Stimulated activated CD8-positive, alpha-beta memory T cell treated with anti-CD3 and anti-CD28 coated beads, Interleukin-4, amount 100 ng/mL, for 1 hour (primary cell): Measurements from ENCODE around the gene CLP1.

Experiments
- DNase-seq, 2 donors: peaks; one replicate each; pipeline ENCODE4 v3.0.0-alpha.2; 2020; ENCODE audit warnings: low read depth in 2 of 2, low spot score in 1 of 2

The CLP1 gene

DNA sequence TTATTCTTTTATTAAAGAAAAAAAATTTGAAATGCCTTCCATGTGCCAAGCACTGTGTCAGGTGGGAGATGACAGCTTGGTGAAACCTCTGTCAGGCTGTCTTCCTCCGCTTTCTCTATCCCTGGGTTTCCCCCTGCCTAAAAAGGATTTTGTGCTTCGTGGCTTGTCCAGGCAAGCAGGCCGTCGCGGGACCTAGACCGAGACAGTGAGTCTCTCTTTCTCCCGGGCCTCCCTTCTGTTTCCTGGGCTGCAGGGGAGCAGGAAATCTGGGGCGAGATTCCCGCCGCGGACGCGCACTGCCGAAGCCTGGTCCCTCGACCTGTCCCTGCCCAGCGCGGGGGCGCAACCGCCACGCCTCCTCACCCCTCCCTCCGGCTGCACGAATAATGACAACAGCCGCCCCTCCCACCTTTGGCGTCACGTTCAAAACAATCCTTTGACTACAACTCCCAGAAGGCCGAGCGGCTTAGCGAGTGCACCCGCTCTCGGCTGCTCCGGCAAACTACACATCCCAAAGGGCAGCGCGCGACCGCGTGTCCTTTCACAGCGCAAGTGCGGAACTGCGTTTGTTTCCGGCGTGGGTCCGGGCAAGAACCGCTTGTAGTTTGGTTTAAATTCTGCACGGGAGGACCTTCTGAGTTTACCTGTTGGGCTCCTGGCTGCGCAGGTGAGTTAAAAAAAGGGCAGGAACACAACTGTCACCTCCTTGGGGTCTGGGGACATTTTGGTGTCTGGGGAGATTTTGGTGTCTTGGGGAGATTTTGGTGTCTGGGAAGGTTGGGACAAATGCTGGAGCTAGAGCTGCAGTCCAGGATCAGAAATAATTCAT is at the start of gene CLP1:
CLP1 (plus strand) TSS at position 569 of the 829 bp plus-strand sequence. CDS start 1,715 bp downstream, outside the sequence.
- DNase-seq = peak; percentile 96 to 97

GRCh38 chr11:57610170-57610569 is 47.4 kb upstream of the CLP1 start:
- DNase-seq = no peak

GRCh38 chr11:57614234-57614772 is 43.3 kb upstream of the CLP1 start:
- DNase-seq = no peak

- DNase-seq = no peak
These were observed 42.3 kb upstream of the CLP1 start for GRCh38 chr11:57615308-57615707.

GRCh38 chr11:57616595-57616994 is 41.0 kb upstream of the CLP1 start:
- no peak for DNase-seq

DNA sequence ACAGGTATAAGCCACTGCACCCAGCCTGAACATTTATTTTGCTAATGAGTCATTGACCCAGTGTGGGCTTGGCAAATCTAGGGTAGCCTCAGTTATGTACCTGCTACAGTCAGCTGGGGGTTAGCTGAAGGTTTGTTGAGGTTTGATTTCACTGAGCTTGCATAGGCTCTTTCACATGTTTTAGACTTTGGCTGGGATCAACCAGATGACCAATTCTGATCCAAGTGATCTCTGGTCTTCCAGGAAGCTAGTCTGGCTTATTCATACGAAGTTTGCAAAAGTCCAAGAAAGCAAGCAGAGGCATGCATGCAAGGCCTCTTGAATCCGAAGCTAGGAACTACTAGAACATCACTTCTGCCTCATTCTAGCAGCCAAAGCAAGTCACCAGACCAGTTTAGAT is 39.1 kb upstream of the CLP1 start:
- DNase-seq = no peak

DNA sequence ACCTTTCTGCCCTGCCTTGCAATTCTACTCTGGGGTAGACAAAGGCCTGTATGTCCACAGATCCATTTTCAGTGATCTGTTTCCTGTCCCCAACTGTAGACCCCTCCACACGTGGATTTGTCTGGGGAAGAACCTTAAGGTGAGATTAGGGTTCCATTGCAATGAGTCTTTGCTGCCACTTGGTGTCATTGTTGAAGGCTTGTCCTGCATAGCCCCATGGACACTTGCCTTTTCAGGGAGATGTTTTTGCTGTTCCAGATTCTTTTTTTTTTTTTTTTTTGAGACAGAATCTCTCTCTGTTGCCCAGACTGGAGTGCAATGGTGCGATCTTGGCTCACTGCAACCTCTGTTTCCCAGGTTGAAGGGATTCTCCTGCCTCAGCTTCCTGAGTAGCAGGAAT is 38.2 kb upstream of the CLP1 start:
- no peak for DNase-seq

DNA sequence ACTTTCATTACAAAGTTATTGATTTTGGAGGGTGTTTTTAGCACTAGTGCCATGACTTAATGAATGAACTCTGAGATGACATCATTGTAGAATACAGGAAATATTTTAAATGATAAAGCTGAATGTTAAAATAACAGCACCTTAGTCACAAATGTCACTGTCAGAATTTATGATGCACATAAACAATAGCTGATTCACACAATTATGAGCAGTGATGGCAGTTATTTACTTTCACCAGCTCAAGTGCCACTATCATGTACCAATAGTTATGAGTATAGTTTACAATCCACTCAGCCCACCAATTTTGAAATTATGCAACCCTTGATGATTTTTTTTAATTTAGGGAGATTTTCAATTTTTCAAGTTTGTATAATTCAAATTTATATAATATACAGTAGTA is 37.1 kb upstream of the CLP1 start:
- no peak for DNase-seq

DNA sequence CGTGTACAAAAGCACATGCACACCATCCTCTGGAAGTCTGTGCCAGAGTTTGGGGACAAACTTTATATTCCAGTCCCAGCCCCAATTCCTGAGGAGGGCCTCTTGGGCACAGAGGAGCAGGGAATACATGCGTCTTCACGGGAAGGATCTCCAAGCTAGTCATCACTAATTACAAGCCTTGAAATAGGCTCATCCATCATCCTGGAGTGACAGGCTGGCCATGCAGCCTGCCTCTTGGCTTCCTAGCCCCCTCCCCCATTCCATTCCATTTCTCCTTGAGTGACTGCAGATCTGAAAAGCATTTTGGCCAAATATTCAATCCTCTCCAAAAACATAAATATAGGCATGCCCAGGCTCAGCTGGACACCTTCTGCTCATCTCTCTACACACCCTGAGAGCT is 35.3 kb upstream of the CLP1 start:
- DNase-seq = no peak

DNA sequence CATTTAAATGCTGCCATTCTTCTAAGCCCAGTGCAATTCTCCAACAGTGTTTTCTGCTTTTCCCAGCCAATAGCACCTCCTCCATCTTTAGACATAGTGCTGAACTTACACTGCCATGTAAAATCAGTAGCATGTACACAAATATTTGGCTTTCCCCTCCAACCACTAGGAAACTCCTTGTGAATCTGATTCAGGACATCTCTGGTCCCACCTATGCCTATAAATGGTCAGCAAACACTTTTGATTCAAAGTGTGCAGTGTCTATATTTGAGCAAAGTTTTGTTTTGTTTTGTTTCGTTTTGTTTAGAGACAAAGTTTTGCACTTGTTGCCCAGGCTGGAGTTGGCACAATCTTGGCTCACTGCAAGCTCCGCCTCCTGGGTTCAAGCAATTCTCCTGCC is 32.7 kb upstream of the CLP1 start:
- DNase-seq = no peak

GRCh38 chr11:57626895-57627294 is 30.7 kb upstream of the CLP1 start:
- DNase-seq = no peak

DNA sequence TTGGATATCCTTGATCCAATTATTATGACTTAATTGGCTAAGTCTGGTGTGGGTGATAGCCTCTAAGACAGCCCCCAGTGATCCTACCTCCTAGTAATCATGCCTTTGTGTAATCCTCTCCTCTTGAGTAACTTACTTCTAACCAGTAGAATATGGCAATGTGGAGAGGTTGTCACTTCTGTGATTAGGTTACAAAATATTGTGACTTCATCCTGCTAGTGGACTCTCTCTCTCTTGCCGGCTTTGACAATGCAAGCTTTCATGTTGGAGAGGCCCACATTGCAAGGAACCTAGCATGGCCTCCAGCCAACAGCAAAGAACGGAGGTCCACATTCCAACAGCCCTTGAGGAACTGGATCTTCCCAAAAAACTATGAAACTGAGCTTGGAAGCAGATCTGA is 27.4 kb upstream of the CLP1 start:
- no peak for DNase-seq

DNA sequence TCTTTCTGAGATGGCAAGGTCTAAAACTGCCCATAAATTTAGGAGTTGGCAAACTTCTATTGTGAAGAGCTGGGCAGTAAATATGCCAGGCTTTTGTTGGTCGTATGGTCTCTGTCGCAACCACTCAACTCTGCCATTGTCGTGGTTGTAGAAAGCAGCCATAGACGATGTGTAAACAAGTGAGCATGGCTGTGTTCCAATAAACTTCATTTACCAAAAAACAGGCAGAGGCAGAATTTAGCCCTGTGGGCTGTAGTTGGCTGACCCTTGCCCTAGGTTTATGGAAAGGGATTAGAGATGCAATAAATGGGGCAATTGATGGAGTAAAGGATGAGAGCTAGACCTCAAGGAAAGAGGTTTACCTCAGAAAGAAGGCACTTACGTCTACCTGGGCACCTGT is 25.4 kb upstream of the CLP1 start:
- DNase-seq = no peak

DNA sequence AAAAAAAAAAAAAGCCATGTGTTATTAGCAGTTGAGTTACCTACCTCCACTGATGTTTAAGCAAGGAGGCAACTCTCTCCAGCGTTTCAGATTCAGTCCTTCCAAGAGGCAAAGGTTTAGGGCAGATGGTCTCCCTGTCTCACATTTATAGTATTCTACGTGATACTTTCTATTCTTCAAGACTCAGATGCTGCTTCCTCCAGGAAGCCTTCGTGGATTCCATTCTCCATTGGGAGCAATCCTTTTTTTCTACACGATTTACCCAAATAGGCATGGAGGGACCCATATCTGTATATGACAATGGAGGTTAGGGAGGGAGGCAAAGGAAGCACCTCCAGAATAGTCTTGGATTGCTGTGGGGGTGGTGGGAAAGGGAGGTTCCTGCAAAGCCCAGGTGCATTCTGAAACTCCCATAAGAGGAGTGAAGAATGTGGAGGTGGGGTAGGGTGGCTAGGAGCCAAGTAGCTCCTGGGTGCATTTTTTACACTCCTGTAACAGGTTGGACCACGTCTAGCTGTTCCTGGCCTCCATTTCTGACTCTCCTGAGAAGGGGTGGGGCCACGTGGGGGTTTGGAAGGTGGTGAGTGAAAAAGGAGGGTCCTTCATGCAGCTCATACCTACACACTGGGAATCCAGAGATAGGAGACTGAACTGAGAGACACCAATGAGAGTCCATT is 24.0 kb upstream of the CLP1 start:
- no peak for DNase-seq

GRCh38 chr11:57634311-57634710 is 23.3 kb upstream of the CLP1 start:
- DNase-seq = no peak

GRCh38 chr11:57635246-57635645 is 22.3 kb upstream of the CLP1 start:
- DNase-seq = no peak

DNA sequence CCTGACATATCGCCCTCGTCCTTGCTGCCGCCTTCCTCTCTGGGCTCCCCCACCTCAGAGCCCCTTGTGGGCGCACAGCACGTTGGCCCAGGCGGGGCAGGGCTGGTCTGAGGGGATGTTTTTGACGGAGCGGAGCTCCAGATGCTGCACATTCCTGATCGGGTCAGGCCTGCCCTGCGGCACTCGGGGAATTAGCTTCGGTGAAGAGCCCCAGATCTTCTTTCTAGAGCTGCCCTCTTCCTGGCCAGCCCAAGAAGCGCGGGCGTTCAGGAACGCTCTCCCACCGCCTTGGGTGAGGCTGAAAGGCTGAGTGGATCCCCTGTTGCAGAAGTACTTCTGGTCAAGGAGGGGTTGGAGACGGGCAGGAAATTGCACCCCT is 19.9 kb upstream of the CLP1 start:
- no peak for DNase-seq

DNA sequence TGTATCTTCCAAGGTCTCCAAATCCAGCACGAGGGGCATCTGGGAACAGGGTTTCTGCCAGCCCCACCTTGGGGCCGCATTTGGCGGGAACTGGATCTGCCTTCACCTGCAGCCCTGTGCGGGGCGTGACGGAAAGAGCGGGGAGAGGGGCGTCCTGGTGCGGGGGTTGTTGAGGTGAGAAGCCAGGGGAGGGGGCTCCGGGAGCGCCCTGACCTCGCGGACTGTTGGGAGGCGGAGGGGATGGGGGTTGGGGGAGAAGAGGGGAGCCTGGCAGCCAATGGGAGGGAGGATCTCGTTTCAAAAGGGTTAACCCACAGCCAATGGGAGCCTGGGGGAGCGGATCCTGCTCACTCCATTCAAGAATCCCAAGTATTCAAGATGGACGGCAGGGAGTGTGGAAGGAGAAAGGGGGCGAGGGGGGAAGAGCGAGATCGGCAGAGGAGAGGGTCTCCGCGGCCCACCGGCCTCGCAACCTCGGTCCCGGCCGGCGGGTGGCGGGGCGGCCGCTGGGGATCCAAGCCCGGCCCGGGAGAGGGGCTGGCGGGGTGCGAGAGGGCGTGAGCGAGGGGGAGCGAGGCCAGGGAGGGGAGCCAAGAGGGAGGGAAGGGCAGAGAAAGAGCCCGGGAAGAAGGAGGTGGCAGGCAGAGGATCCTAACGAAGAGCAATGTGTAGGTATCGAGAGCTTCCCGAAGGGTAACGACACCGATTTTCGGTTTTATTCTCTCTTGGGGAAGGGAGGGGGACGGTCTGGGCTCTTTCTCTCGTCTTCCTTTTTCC is 19.4 kb upstream of the CLP1 start:
- no peak for DNase-seq

GRCh38 chr11:57638811-57639320 is 18.7 kb upstream of the CLP1 start:
- no peak for DNase-seq

- DNase-seq = no peak
These were observed 18.1 kb upstream of the CLP1 start for GRCh38 chr11:57639321-57640067.
